Measurements from ENCODE around the gene AWAT1. TPM values are rescaled to one million over a fixed set of nuclear protein-coding genes. Genes with fewer than 3 reads are reported as not detected.
"Not testable (repeated sequence)": the region's sequence is repeated elsewhere in the genome, so short reads cannot be mapped to it uniquely, and the experiment has no call there.

The AWAT1 gene
- total and polyA plus RNA-seq, 2 donors (not counting 3 experiments of a cell fraction or from before 2014, with no cell fraction given) = not detected

- FAIRE-seq (no peak), DNase-seq (ENCODE audit: low read depth, low spot score) (no peak)
- CTCF ChIA-PET = no interaction called here
- Histone ChIP-seq H3K36me3 (ENCODE audit: control insufficient read depth in 2 of 2, extremely low read depth in 1 of 2, insufficient read depth in 2 of 2, low read length in 2 of 2) (no peaks in the 10 kb centered on the region), H2AFZ (ENCODE audit: low read depth, low read length) (no peak overlapping the region), H3K27me3 (ENCODE audit: control insufficient read depth in 2 of 2, insufficient read depth in 2 of 2, low read length in 2 of 2) (no peaks in the 10 kb centered on the region), H4K20me1 (replicated peaks; ENCODE audit: control insufficient read depth, extremely low read depth, insufficient read depth, low read length) (no peaks in the 10 kb centered on the region), H3K4me1 (ENCODE audit: control insufficient read depth, extremely low read depth, insufficient read depth, low read length) (no peaks in the 10 kb centered on the region), H3K9me1 (replicated peaks; ENCODE audit: control insufficient read depth, extremely low read depth, insufficient read depth, low read length) (no peaks in the 10 kb centered on the region), H3K4me3 (replicated peaks in 1 of 3; ENCODE audit: insufficient read depth in 1 of 3, low read depth in 1 of 3, low read length in 3 of 3) (no peak overlapping the region), H3K27ac (ENCODE audit: insufficient read depth, low read depth, low read length) (no peak overlapping the region), H3K9me3 (replicated peaks; ENCODE audit: control insufficient read depth, insufficient read depth, low read length) (no peaks in the 10 kb centered on the region), H3K4me2 (ENCODE audit: insufficient read depth, low read length) (no peak overlapping the region), H3K79me2 (ENCODE audit: control insufficient read depth, insufficient read depth, low read length) (no peaks in the 10 kb centered on the region), H3K9ac (replicated peaks; ENCODE audit: extremely low read depth, insufficient read depth, low read length) (no peak overlapping the region)
- no TSS peak for BruUV-seq (replicated peaks)
- TF ChIP-seq POLR2A (IDR thresholded peaks at IDR 0.05; ENCODE audit: low read depth, low read length) = no peak
- no peak for TF ChIP-seq POLR2AphosphoS5 (IDR thresholded peaks at IDR 0.05; ENCODE audit: insufficient read depth, low read depth, low read length)
- no peak for TF ChIP-seq GATA2 (IDR thresholded peaks at IDR 0.05; ENCODE audit: insufficient read depth, insufficient read length, low read depth, low read length)
- TF ChIP-seq JUN (IDR thresholded peaks at IDR 0.05; ENCODE audit: borderline replicate concordance, insufficient read depth, insufficient read length, low read depth) = no peak
- no peak for TF ChIP-seq MYC (IDR thresholded peaks at IDR 0.05; ENCODE audit: low read depth, low read length)
- no peak for TF ChIP-seq EZH2 (IDR thresholded peaks at IDR 0.05; ENCODE audit: borderline replicate concordance, low read depth, low read length, severe bottlenecking)
- TF ChIP-seq MAX (IDR thresholded peaks at IDR 0.05; ENCODE audit: insufficient read depth, insufficient read length) = no peak
- no peak for TF ChIP-seq CTCF (IDR thresholded peaks at IDR 0.05; ENCODE audit: extremely low read depth in 1 of 2, insufficient read depth in 1 of 2, low read depth in 1 of 2, low read length in 2 of 2)
- TF ChIP-seq FOS (IDR thresholded peaks at IDR 0.05; ENCODE audit: borderline replicate concordance, insufficient read depth, low read length) = no peak
- dilution Hi-C loops (cut with MboI; ENCODE audit: extremely low pct_ligation_motif_present, low sequenced_read_pairs) (no loop called here), intact Hi-C loops (cut with micrococcal nuclease) (no loop called here)
- POLR2A ChIA-PET = no interaction called here
Observed at GRCh38 chrX:70241501-70241900, 7.0 kb downstream of the AWAT1 start.

GRCh38 chrX:70243601-70244000, 9.1 kb downstream of the AWAT1 start:
- H3K4me3 ChIP-seq (replicated peaks in 1 of 3; ENCODE audit: insufficient read depth in 1 of 3, low read depth in 1 of 3, low read length in 3 of 3); FAIRE-seq; BruUV-seq (replicated peaks); H3K9me3 ChIP-seq (replicated peaks; ENCODE audit: control insufficient read depth, insufficient read depth, low read length); intact Hi-C loops (cut with micrococcal nuclease); H2AFZ ChIP-seq (ENCODE audit: low read depth, low read length); H3K9ac ChIP-seq (replicated peaks; ENCODE audit: extremely low read depth, insufficient read depth, low read length); H3K79me2 ChIP-seq (ENCODE audit: control insufficient read depth, insufficient read depth, low read length); H3K27ac ChIP-seq (ENCODE audit: insufficient read depth, low read depth, low read length); DNase-seq (ENCODE audit: low read depth, low spot score); dilution Hi-C loops (cut with MboI; ENCODE audit: extremely low pct_ligation_motif_present, low sequenced_read_pairs); H3K4me2 ChIP-seq (ENCODE audit: insufficient read depth, low read length); H4K20me1 ChIP-seq (replicated peaks; ENCODE audit: control insufficient read depth, extremely low read depth, insufficient read depth, low read length); H3K27me3 ChIP-seq (ENCODE audit: control insufficient read depth in 2 of 2, insufficient read depth in 2 of 2, low read length in 2 of 2); POLR2A ChIA-PET; H3K36me3 ChIP-seq (ENCODE audit: control insufficient read depth in 2 of 2, extremely low read depth in 1 of 2, insufficient read depth in 2 of 2, low read length in 2 of 2); H3K4me1 ChIP-seq (ENCODE audit: control insufficient read depth, extremely low read depth, insufficient read depth, low read length); CTCF ChIA-PET; H3K9me1 ChIP-seq (replicated peaks; ENCODE audit: control insufficient read depth, extremely low read depth, insufficient read depth, low read length): not testable (repeated sequence)
